Measurements from ENCODE around the gene CDKN2C. TPM values are rescaled to one million over a fixed set of nuclear protein-coding genes. Genes with fewer than 3 reads are reported as not detected.
A peak's percentile ranks its signal among the peaks of the same experiment; 100 is the strongest.

Gene CDKN2C
- total RNA-seq, 4 donors from 2014 or later, result 6.9 to 16.5 (median 12.5) TPM

DNA sequence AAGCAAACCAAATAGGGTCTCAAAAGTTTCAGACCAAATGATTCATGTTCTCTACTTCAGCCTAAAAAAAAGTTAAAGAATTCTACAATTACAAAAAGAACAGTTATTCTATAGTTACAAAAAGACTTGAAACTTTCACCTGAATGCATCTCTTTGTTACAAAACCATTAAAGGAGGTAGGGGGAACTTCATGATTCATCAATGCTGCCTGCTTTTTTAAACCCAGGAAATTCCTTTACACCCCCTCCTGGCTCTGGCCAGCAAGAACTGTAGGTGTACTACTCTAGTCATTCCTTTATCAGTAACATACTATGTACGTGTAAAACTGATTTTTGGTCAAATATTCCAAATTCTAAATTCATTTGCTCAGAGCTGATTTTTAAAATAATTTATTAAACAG is 14.9 kb upstream of the CDKN2C start:
- no peaks in the 10 kb centered on the region for H3K9me3 ChIP-seq
- peaks cover 0 to 18% (median 6%) of the 10 kb centered on the region in 3 donors for H3K4me1 ChIP-seq
- 50 to 56% methylated on average over 1 of the region's 1 CpG for WGBS, 2 donors
- H3K4me3 ChIP-seq, result no peak overlapping the region
- intact Hi-C loops (cut with DNase I), result no loop called here
- TF ChIP-seq, protein P1, sequence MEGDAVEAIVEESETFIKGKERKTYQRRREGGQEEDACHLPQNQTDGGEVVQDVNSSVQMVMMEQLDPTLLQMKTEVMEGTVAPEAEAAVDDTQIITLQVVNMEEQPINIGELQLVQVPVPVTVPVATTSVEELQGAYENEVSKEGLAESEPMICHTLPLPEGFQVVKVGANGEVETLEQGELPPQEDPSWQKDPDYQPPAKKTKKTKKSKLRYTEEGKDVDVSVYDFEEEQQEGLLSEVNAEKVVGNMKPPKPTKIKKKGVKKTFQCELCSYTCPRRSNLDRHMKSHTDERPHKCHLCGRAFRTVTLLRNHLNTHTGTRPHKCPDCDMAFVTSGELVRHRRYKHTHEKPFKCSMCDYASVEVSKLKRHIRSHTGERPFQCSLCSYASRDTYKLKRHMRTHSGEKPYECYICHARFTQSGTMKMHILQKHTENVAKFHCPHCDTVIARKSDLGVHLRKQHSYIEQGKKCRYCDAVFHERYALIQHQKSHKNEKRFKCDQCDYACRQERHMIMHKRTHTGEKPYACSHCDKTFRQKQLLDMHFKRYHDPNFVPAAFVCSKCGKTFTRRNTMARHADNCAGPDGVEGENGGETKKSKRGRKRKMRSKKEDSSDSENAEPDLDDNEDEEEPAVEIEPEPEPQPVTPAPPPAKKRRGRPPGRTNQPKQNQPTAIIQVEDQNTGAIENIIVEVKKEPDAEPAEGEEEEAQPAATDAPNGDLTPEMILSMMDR (IDR thresholded peaks at IDR 0.05), result no peak
- TF ChIP-seq POLR2A (IDR thresholded peaks at IDR 0.05), result no peak
- H3K27ac ChIP-seq, result no peak overlapping the region
- DNase-seq, result no peak
- no peaks in the 10 kb centered on the region for H3K27me3 ChIP-seq
- peaks cover 0 to 15% (median 0%) of the 10 kb centered on the region in 3 donors for H3K36me3 ChIP-seq

DNA sequence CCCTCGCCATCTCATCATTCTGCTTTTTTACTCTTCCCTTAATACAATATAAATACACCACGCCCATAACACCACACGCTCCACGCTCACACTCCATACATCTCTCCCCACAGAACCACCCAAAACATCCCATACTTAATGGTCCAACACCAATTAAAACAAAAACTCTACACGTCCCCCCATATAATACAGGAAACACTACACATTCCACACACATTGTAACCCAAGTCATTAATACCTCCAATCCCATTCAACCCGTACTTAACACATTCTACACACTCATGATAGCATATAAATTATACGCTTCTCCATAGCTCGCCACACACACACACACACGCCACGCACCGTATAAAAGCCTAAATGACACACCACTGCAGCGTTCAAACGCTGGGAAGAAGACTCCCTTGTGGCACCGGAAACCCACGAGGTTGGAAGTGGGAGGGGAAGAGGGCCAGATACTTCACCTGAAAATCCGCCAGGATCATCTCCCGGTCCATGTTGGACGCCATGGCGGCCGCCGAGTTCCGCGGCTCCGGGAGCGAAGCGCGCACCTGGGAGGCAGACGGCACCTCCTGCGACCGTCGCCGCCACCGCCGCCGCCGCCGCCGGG is 10.6 kb upstream of the CDKN2C start:
- Histone ChIP-seq H3K9me3 (no peaks in the 10 kb centered on the region), H3K27me3 (no peaks in the 10 kb centered on the region), H3K4me1 (peaks cover 0 to 33% (median 13%) of the 10 kb centered on the region in 3 donors), H3K4me3 (peak overlapping the region; percentile 66 to 85 (median 74)), H3K36me3 (peaks cover 0 to 11% (median 0%) of the 10 kb centered on the region in 3 donors), H3K27ac (peak overlapping the region; percentile 91 to 95 (median 92))
- no peak for TF ChIP-seq POLR2A (IDR thresholded peaks at IDR 0.05)
- TF ChIP-seq, protein P1 (IDR thresholded peaks at IDR 0.05), result no peak
- DNase-seq, result no peak
- 0 to 2% methylated on average over 12 to 17 of the region's 38 CpGs for WGBS, 2 donors
- intact Hi-C loops (cut with DNase I), result no loop called here

DNA sequence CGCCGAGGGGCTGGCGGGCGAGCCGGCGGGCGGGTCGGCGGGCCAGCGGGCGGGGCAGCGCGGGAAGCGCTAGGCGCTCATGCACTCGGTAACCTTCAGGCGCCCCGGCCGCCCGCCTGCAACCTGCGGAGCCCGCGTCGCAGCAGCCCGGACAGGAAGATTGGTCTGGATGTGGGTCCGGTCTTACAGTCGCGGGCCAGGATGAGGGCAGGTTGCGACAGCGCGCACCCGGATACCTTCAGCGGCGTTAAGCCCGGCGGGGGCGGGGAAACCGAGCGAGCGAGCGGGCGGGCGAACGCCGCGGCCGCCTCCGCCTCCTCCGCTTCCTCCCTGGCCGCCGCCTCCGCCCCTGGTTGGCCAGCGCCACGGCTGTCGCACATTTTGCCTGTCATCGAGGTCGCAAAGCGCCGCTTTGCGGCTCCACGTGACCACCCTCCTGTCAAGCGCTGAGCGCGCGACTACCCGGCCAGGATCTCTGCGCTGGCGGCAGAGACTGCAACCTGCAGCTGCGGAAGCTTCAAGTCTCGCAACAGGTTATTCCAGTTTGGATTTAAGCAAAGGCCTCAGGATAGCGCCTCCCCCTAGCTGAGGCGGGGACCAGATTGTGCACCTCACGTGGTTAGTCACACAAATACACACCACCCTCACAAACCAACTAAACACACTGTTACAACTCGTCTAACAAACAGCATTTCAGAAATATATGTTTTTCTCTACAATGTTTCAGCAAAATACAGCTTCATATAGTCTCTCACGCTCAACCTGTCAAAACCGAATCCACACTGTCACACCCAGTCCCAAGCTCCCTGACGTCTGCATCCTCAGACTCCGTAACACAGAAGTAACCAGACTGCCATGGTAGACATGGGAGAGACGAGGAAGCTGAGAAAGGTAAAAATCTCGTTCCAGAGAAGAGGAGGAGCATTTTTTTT is 9.9 kb upstream of the CDKN2C start, which contains the start of gene FAF1:
Gene FAF1 (minus strand): TSS at position 355 of the 932 bp plus-strand sequence. CDS start 456 bp downstream, outside the sequence.
- Histone ChIP-seq H3K36me3 (peaks cover 0 to 8% (median 0%) of the 10 kb centered on the region in 3 donors), H3K4me1 (peaks cover 0 to 33% (median 13%) of the 10 kb centered on the region in 3 donors), H3K4me3 (peak within 1 kb of the TSS; percentile 66 to 85 (median 74)), H3K27ac (peak within 1 kb of the TSS; percentile 91 to 95 (median 92)), H3K27me3 (no peaks in the 10 kb centered on the region), H3K9me3 (no peaks in the 10 kb centered on the region)
- intact Hi-C loops (cut with DNase I), result no loop called here
- TF ChIP-seq POLR2A (IDR thresholded peaks at IDR 0.05), result peak in 3 of 4 donors; percentile 13 to 85 (median 84)
- TF ChIP-seq, protein P1 (IDR thresholded peaks at IDR 0.05), result peak; percentile 21 to 66 (median 61)
- 0 to 1% methylated on average over 11 to 12 of the region's 80 CpGs for WGBS, 2 donors
- peak; percentile 88 for DNase-seq

DNA sequence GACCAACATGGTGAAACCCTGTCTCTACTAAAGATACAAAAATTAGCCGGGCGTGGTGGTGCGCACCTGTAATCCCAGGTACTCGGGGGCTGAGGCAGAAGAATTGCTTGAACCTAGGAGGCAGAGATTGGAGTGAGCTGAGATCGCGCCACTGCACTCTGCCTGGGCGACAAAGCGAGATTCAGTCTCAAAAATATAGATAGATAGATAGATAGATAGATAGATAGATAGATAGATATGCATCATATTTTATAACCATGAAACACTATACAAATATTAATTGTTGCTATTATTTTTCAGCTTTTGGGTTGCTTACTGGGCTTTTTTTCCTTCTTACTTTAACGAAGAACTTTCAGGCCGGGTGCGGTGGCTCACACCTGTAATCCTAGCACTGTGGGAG is 5.2 kb upstream of the CDKN2C start:
- Histone ChIP-seq H3K4me3 (no peak overlapping the region), H3K4me1 (peaks cover 0 to 32% (median 7%) of the 10 kb centered on the region in 3 donors), H3K27me3 (no peaks in the 10 kb centered on the region), H3K9me3 (no peaks in the 10 kb centered on the region), H3K27ac (no peak overlapping the region), H3K36me3 (no peaks in the 10 kb centered on the region)
- DNase-seq, result no peak
- no peak for TF ChIP-seq POLR2A (IDR thresholded peaks at IDR 0.05)
- TF ChIP-seq, protein P1 (IDR thresholded peaks at IDR 0.05), result no peak
- intact Hi-C loops (cut with DNase I), result no loop called here
- 91 to 96% methylated on average over 11 of the region's 11 CpGs for WGBS, 2 donors
